ENCODE data around the gene RAD9A.

GRCh38 chr11:67379061-67380058, 12.4 kb upstream of the RAD9A start:
- TF ChIP-seq CTCF (IDR thresholded peaks at IDR 0.05) (no peak), POLR2A (IDR thresholded peaks at IDR 0.05) (no peak)

Measured in heart left ventricle (tissue), 13 donors.